Measurements from ENCODE around the gene MRI1. TPM values are rescaled to one million over a fixed set of nuclear protein-coding genes. Genes with fewer than 3 reads are reported as not detected.

Gene MRI1
- total and polyA plus RNA-seq, 2 of the 4 experiments (the other 2 are of a cell fraction) = 26.7 to 37.6 TPM

DNA sequence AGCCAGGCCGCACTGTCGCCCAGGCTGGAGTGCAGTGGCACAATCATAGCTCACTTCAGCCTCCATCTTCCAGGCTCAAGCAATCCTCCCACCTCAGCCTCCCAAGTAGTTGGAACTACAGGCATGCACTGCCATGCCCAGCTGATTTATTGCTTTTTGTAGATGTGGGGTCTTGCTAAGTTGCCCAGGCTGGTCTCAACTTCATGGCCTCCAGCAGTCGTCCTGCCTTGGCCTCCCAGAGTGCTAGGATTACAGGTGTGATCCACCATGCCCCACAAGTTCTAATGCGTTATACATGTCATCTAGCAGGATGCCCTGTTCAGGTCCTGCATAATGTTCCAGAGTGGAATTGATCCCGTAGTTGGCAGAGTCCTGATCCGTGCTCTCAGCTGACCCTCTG, 14.5 kb downstream of the MRI1 start:
- no TSS peak for BruUV-seq (replicated peaks)
- H4K20me1 ChIP-seq (ENCODE audit: insufficient read depth, low read length) = peaks cover 14% of the 10 kb centered on the region; the same call in 1 of the 2 replicates
- no peak overlapping the region for H2BK5ac ChIP-seq (ENCODE audit: low read depth, low read length, poor library complexity, severe bottlenecking)
- CTCF ChIA-PET = interaction anchor here (0.6 to 1.2 kb wide), 2 partner anchors 15 to 83 kb away, joined by 4 read pairs; no protein-coding TSS in a partner anchor
- H2BK20ac ChIP-seq (ENCODE audit: low read depth, low read length) = no peak overlapping the region
- no peak overlapping the region for H4K8ac ChIP-seq (ENCODE audit: low read depth in 2 of 2, low read length in 2 of 2)
- no peak overlapping the region for H3K18ac ChIP-seq (ENCODE audit: low read depth, low read length)
- no peak overlapping the region for H3K9ac ChIP-seq (ENCODE audit: low read depth, low read length)
- no peak overlapping the region for H3K23ac ChIP-seq (ENCODE audit: low read depth, low read length)
- no peak overlapping the region for H3K4ac ChIP-seq (ENCODE audit: low read depth, low read length)
- no peak for TF ChIP-seq NFE2L2 (IDR thresholded peaks at IDR 0.05; ENCODE audit: low read depth, low read length)
- no peak for TF ChIP-seq FOS (IDR thresholded peaks at IDR 0.05; ENCODE audit: low read depth, low read length)
- TF ChIP-seq POLR2A (IDR thresholded peaks at IDR 0.05; ENCODE audit: low read depth, low read length) = no peak
- TF ChIP-seq RCOR1 (IDR thresholded peaks at IDR 0.05; ENCODE audit: insufficient replicate concordance, low read length) = no peak
- TF ChIP-seq MAFK (IDR thresholded peaks at IDR 0.05; ENCODE audit: low read depth, low read length) = no peak
- TF ChIP-seq RAD21 (IDR thresholded peaks at IDR 0.05; ENCODE audit: low read length) = no peak
- TF ChIP-seq BHLHE40 (IDR thresholded peaks at IDR 0.05; ENCODE audit: low read depth, low read length) = no peak
- TF ChIP-seq, protein P1, sequence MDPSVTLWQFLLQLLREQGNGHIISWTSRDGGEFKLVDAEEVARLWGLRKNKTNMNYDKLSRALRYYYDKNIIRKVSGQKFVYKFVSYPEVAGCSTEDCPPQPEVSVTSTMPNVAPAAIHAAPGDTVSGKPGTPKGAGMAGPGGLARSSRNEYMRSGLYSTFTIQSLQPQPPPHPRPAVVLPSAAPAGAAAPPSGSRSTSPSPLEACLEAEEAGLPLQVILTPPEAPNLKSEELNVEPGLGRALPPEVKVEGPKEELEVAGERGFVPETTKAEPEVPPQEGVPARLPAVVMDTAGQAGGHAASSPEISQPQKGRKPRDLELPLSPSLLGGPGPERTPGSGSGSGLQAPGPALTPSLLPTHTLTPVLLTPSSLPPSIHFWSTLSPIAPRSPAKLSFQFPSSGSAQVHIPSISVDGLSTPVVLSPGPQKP (IDR thresholded peaks at IDR 0.05; ENCODE audit: borderline replicate concordance, low read depth, low read length) = no peak
- TF ChIP-seq, protein P2, sequence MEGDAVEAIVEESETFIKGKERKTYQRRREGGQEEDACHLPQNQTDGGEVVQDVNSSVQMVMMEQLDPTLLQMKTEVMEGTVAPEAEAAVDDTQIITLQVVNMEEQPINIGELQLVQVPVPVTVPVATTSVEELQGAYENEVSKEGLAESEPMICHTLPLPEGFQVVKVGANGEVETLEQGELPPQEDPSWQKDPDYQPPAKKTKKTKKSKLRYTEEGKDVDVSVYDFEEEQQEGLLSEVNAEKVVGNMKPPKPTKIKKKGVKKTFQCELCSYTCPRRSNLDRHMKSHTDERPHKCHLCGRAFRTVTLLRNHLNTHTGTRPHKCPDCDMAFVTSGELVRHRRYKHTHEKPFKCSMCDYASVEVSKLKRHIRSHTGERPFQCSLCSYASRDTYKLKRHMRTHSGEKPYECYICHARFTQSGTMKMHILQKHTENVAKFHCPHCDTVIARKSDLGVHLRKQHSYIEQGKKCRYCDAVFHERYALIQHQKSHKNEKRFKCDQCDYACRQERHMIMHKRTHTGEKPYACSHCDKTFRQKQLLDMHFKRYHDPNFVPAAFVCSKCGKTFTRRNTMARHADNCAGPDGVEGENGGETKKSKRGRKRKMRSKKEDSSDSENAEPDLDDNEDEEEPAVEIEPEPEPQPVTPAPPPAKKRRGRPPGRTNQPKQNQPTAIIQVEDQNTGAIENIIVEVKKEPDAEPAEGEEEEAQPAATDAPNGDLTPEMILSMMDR (conservative IDR thresholded peaks at IDR 0.05; ENCODE audit: low read depth, low read length) = no peak
- no peak for TF ChIP-seq CEBPB (IDR thresholded peaks at IDR 0.05; ENCODE audit: low read depth, low read length)
- no peak for TF ChIP-seq RFX5 (IDR thresholded peaks at IDR 0.05; ENCODE audit: low read depth, low read length)
- TF ChIP-seq SMC3 (IDR thresholded peaks at IDR 0.05; ENCODE audit: low read depth, low read length) = no peak
- TF ChIP-seq, protein P3, sequence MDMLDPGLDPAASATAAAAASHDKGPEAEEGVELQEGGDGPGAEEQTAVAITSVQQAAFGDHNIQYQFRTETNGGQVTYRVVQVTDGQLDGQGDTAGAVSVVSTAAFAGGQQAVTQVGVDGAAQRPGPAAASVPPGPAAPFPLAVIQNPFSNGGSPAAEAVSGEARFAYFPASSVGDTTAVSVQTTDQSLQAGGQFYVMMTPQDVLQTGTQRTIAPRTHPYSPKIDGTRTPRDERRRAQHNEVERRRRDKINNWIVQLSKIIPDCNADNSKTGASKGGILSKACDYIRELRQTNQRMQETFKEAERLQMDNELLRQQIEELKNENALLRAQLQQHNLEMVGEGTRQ (IDR thresholded peaks at IDR 0.05; ENCODE audit: low read depth, low read length) = no peak
- TF ChIP-seq CHD1 (IDR thresholded peaks at IDR 0.05; ENCODE audit: low read depth, low read length) = no peak
- TF ChIP-seq MXI1 (IDR thresholded peaks at IDR 0.05; ENCODE audit: borderline replicate concordance, low read depth, low read length) = no peak
- TF ChIP-seq MAZ (IDR thresholded peaks at IDR 0.05; ENCODE audit: borderline replicate concordance, low read depth, low read length) = no peak
- ATAC-seq (ENCODE audit: low read depth) (no peak), DNase-seq (no peak)
- H3K56ac ChIP-seq (ENCODE audit: extremely low read depth, insufficient read depth, low read length) = no peak overlapping the region
- no peak overlapping the region for H2AFZ ChIP-seq (replicated peaks; ENCODE audit: low read length, poor library complexity)
- no peak overlapping the region for H3K27ac ChIP-seq (ENCODE audit: insufficient read depth, low read length)
- H2AK5ac ChIP-seq (ENCODE audit: low read depth, low read length) = no peak overlapping the region
- no peak overlapping the region for H2BK120ac ChIP-seq (ENCODE audit: low read depth, low read length)
- in situ Hi-C loops (cut with MboI; ENCODE audit: low sequenced_read_pairs) (no loop called here), intact Hi-C loops (cut with micrococcal nuclease) (no loop called here), dilution Hi-C loops (cut with HindIII; ENCODE audit: low sequenced_read_pairs, unreplicated experiment) (no loop called here)
- H3K9me1 ChIP-seq (ENCODE audit: insufficient read depth, low read length) = peaks cover 14% of the 10 kb centered on the region; the same call in 1 of the 2 replicates
- no peak overlapping the region for H3K4me3 ChIP-seq (ENCODE audit: insufficient read depth, low read depth, low read length)
- no peak overlapping the region for H3K4me2 ChIP-seq (ENCODE audit: low read depth, low read length)
- no peak overlapping the region for H4K5ac ChIP-seq (ENCODE audit: low read depth, low read length)
- peaks cover 7% of the 10 kb centered on the region; the same call in 1 of the 2 replicates for H3K4me1 ChIP-seq (ENCODE audit: control insufficient read depth, insufficient read depth, low read length)
- H3K36me3 ChIP-seq (ENCODE audit: control insufficient read depth, insufficient read depth, low read length) = peaks cover 35% of the 10 kb centered on the region
- no peak overlapping the region for H3K14ac ChIP-seq (replicated peaks; ENCODE audit: low read depth, low read length)
- H3K27me3 ChIP-seq (ENCODE audit: control insufficient read depth, insufficient read depth, low read length) = no peaks in the 10 kb centered on the region
- H2AK9ac ChIP-seq (replicated peaks; ENCODE audit: low read depth, low read length, poor library complexity) = no peak overlapping the region
- POLR2A ChIA-PET (ENCODE audit: unreplicated experiment) = no interaction called here
- H2BK15ac ChIP-seq (ENCODE audit: low read depth, low read length) = no peak overlapping the region
- 93% methylated on average over 2 of the region's 6 CpGs; no CpG with 5 or more reads in 1 of the 2 experiments for WGBS, 2 experiments (ENCODE audit: extremely low coverage in 2 of 2, insufficient read length in 1 of 2)
- H3K79me1 ChIP-seq (ENCODE audit: low read depth in 1 of 2, low read length in 2 of 2) = peaks cover 11 to 56% of the 10 kb centered on the region in 2 experiments
- H3K9me3 ChIP-seq (ENCODE audit: control insufficient read depth, insufficient read depth, low read length) = no peaks in the 10 kb centered on the region
- H4K91ac ChIP-seq (ENCODE audit: insufficient read depth, low read depth, low read length) = no peak overlapping the region

All from IMR-90 (cell line).